Neural cell (in vitro differentiated cells): ENCODE data around the gene PIP5K1B. TPM values are rescaled to one million over a fixed set of nuclear protein-coding genes. Genes with fewer than 3 reads are reported as not detected.
A peak's percentile ranks its signal among the peaks of the same experiment; 100 is the strongest.

Source experiments
- H2AFZ ChIP-seq: fragments of 200-600, 300-800 bp; sonication (generic), shearing (Covaris generic); 2 replicates; pipeline ENCODE4 v1.6.0; 2014; ENCODE audit warnings: low read depth, mild to moderate bottlenecking, antibody characterized with exemption, low read length, moderate library complexity
- H3F3A ChIP-seq: fragments of 200-600 bp; shearing (Covaris generic); 2 replicates; pipeline ENCODE4 v1.6.1; 2016; ENCODE audit warnings: mild to moderate bottlenecking, moderate library complexity, mixed read lengths, antibody characterized with exemption, low read length; ENCODE audit not compliant: insufficient read depth, poor library complexity, severe bottlenecking
- H3K27ac ChIP-seq: fragments of 200-600, 300-800 bp; sonication (generic), shearing (Covaris generic); 2 replicates; pipeline ENCODE4 v1.5.1; 2014; ENCODE audit warnings: mild to moderate bottlenecking, low read length, moderate library complexity
- H3K27me3 ChIP-seq: fragments of 300-800, 200-600 bp; sonication (generic), shearing (Covaris generic); 2 replicates; pipeline ENCODE4 v1.6.0; 2014; ENCODE audit warnings: mild to moderate bottlenecking, low read depth, low read length, moderate library complexity; ENCODE audit not compliant: insufficient read depth
- H3K36me3 ChIP-seq: fragments of 300-800, 200-600 bp; sonication (generic), shearing (Covaris generic); 2 replicates; pipeline ENCODE4 v1.5.1; 2014; ENCODE audit warnings: mild to moderate bottlenecking, antibody characterized with exemption, low read length, moderate library complexity; ENCODE audit not compliant: insufficient read depth
- H3K4me2 ChIP-seq: fragments of 300-800, 200-600 bp; sonication (generic), shearing (Covaris generic); 2 replicates; pipeline ENCODE4 v1.6.0; 2014; ENCODE audit warnings: mild to moderate bottlenecking, low read length
- H3K4me3 ChIP-seq: fragments of 300-800, 200-600 bp; sonication (generic), shearing (Covaris generic); 2 replicates; pipeline ENCODE4 v1.5.1; 2014; ENCODE audit warnings: mild to moderate bottlenecking, low read length, moderate library complexity
- H3K79me2 ChIP-seq: fragments of 200-600 bp; shearing (Covaris generic); replicated peaks from 2 replicates; pipeline ENCODE4 v1.6.0; 2014; ENCODE audit warnings: mild to moderate bottlenecking, low read length, moderate library complexity; ENCODE audit not compliant: insufficient read depth
- H3K9ac ChIP-seq: fragments of 300-800, 200-600 bp; sonication (generic), shearing (Covaris generic); 2 replicates; pipeline ENCODE4 v1.6.1; 2016; ENCODE audit warnings: mild to moderate bottlenecking, low read length, mixed read lengths
- H3K9me2 ChIP-seq: fragments of 200-600 bp; shearing (Covaris generic); 2 replicates; pipeline ENCODE4 v1.6.1; 2016; ENCODE audit warnings: mild to moderate bottlenecking, low read length, mixed read lengths; ENCODE audit not compliant: insufficient read depth
- H3K9me3 ChIP-seq: fragments of 200-600, 300-800 bp; sonication (generic), shearing (Covaris generic); 2 replicates; pipeline ENCODE4 v1.6.1; 2016; ENCODE audit warnings: mild to moderate bottlenecking, mixed run types, low read length, moderate library complexity, mixed read lengths
- H4K20me1 ChIP-seq: fragments of 200-600 bp; shearing (Covaris generic); 2 replicates; pipeline ENCODE4 v1.6.1; 2016; ENCODE audit warnings: mild to moderate bottlenecking, mixed run types; ENCODE audit not compliant: insufficient read depth
- EP300 ChIP-seq: fragments of 450-650 bp; conservative IDR thresholded peaks from 2 replicates; pipeline ENCODE4 v1.6.1; 2014; ENCODE audit warnings: antibody characterized with exemption, mild to moderate bottlenecking, moderate library complexity; ENCODE audit not compliant: poor library complexity, severe bottlenecking
- EZH2 ChIP-seq: fragments of 200-600, 300-800 bp; shearing (Covaris generic), sonication (generic); IDR thresholded peaks from 2 replicates; pipeline ENCODE4 v1.6.1; 2014; ENCODE audit warnings: antibody characterized with exemption, low read length, borderline replicate concordance, mild to moderate bottlenecking; ENCODE audit not compliant: insufficient read depth, poor library complexity, severe bottlenecking
- MXI1 ChIP-seq: fragments of 450-650 bp; conservative IDR thresholded peaks from 2 replicates; pipeline ENCODE4 v1.6.1; 2014; ENCODE audit warnings: antibody characterized with exemption, mild to moderate bottlenecking; ENCODE audit not compliant: poor library complexity, severe bottlenecking
- POLR2AphosphoS5 ChIP-seq: IDR thresholded peaks from 2 replicates; pipeline ENCODE4 v1.6.1; 2012
- RAD21 ChIP-seq: fragments of 450-650 bp; conservative IDR thresholded peaks from 2 replicates; pipeline ENCODE4 v1.6.1; 2014; ENCODE audit warnings: antibody characterized with exemption, mild to moderate bottlenecking, moderate library complexity
- REST ChIP-seq: IDR thresholded peaks from 2 replicates; pipeline ENCODE4 v1.6.1; 2012; ENCODE audit warnings: borderline replicate concordance
- SMC3 ChIP-seq: fragments of 450-650 bp; conservative IDR thresholded peaks from 2 replicates; pipeline ENCODE4 v1.6.1; 2014; ENCODE audit warnings: antibody characterized with exemption, mild to moderate bottlenecking, moderate library complexity; ENCODE audit not compliant: poor library complexity
- TAF1 ChIP-seq: IDR thresholded peaks from 2 replicates; pipeline ENCODE4 v1.6.1; 2012; ENCODE audit warnings: low read depth
- polyA plus RNA-seq: library from polyadenylated mRNA; depleted of rRNA; stranded (reverse); fragments of >200 nt; gene quantifications from 2 replicates; pipeline ENCODE4 v1.2.3, GENCODE V29; 2014
- TF ChIP-seq, protein P1 (sequence below): fragments of 450-650 bp; IDR thresholded peaks from 2 replicates; pipeline ENCODE4 v1.5.1; 2014; ENCODE audit warnings: antibody characterized with exemption, mild to moderate bottlenecking, moderate library complexity; ENCODE audit not compliant: poor library complexity, severe bottlenecking

Gene PIP5K1B
- polyA plus RNA-seq, 1 donor from 2014 or later: 1.5 TPM

GRCh38 chr9:68703672-68704071 lies 1.4 kb upstream of the PIP5K1B start:
- TF ChIP-seq SMC3 (no peak), EP300 (no peak), MXI1 (no peak), EZH2 (no peak), POLR2AphosphoS5 (no peak), RAD21 (no peak), TAF1 (no peak), REST (no peak)
- TF ChIP-seq, protein P1, sequence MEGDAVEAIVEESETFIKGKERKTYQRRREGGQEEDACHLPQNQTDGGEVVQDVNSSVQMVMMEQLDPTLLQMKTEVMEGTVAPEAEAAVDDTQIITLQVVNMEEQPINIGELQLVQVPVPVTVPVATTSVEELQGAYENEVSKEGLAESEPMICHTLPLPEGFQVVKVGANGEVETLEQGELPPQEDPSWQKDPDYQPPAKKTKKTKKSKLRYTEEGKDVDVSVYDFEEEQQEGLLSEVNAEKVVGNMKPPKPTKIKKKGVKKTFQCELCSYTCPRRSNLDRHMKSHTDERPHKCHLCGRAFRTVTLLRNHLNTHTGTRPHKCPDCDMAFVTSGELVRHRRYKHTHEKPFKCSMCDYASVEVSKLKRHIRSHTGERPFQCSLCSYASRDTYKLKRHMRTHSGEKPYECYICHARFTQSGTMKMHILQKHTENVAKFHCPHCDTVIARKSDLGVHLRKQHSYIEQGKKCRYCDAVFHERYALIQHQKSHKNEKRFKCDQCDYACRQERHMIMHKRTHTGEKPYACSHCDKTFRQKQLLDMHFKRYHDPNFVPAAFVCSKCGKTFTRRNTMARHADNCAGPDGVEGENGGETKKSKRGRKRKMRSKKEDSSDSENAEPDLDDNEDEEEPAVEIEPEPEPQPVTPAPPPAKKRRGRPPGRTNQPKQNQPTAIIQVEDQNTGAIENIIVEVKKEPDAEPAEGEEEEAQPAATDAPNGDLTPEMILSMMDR: no peak
- H3K9me3 ChIP-seq: no peaks in the 10 kb centered on the region
- H3K9ac ChIP-seq: no peak overlapping the region
- no peaks in the 10 kb centered on the region for H3K79me2 ChIP-seq
- no peaks in the 10 kb centered on the region for H4K20me1 ChIP-seq
- no peak overlapping the region for H3K27ac ChIP-seq
- H3K4me3 ChIP-seq: no peak overlapping the region
- H3K4me2 ChIP-seq: no peak overlapping the region
- H3K27me3 ChIP-seq: peaks cover 13% of the 10 kb centered on the region
- H3K9me2 ChIP-seq: no peaks in the 10 kb centered on the region
- no peaks in the 10 kb centered on the region for H3K36me3 ChIP-seq
- no peaks in the 10 kb centered on the region for H3F3A ChIP-seq
- no peak overlapping the region for H2AFZ ChIP-seq

DNA sequence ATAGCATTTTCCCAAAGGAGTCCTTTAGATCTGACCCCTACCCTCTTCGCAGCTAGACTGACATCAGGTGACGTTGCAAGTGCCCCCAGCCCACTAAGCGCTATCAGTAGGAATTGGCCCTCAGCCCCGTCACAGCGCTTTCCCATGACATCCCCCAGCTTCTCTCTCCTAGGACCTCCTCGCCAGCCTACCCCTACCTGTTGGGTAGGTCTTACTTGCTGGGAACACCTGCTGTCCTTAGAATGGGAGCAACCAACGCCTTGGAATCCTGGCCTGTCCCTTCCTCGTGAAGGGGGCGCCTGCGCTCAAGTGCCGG lies 584 bp upstream of the PIP5K1B start:
- Histone ChIP-seq H2AFZ (peak overlapping the region; percentile 61), H3F3A (no peaks in the 10 kb centered on the region), H3K4me2 (peak overlapping the region; percentile 89), H4K20me1 (no peaks in the 10 kb centered on the region), H3K4me3 (peak overlapping the region; percentile 89), H3K27me3 (peaks cover 13% of the 10 kb centered on the region), H3K36me3 (no peaks in the 10 kb centered on the region), H3K9ac (peak overlapping the region; percentile 68), H3K79me2 (no peaks in the 10 kb centered on the region), H3K9me3 (no peaks in the 10 kb centered on the region), H3K27ac (peak overlapping the region; percentile 25), H3K9me2 (no peaks in the 10 kb centered on the region)
- no peak for TF ChIP-seq EZH2
- no peak for TF ChIP-seq EP300
- no peak for TF ChIP-seq MXI1
- no peak for TF ChIP-seq POLR2AphosphoS5
- no peak for TF ChIP-seq RAD21
